SK-N-SH (cell line): ENCODE measurements around the gene NRARP. TPM values are rescaled to one million over a fixed set of nuclear protein-coding genes. Genes with fewer than 3 reads are reported as not detected.

ENCODE experiments used
- CTCF ChIA-PET: fragments of 300-600, 350-600 bp; formaldehyde crosslinking; extraction: SDS; loops from one replicate; lab custom pipeline; 2021; lab: Yijun Ruan, JAX
- POLR2A ChIA-PET: fragments of 350-600 bp; sonication (Branson Sonifier 250); formaldehyde crosslinking; extraction: SDS; loops from one replicate; lab custom pipeline; 2020; ENCODE audit warnings: antibody characterized with exemption, inconsistent platforms; lab: Yijun Ruan, JAX
- DNase-seq: peaks from one replicate; pipeline ENCODE4 v3.0.0; 2012
- H2AFZ ChIP-seq: fragments of 200-600 bp; sonication (generic); 2 replicates; pipeline ENCODE4 v1.8.1; 2016; ENCODE audit warnings: antibody characterized with exemption, mild to moderate bottlenecking, low read depth
- H3F3A ChIP-seq: fragments of 200-600 bp; sonication (generic); replicated peaks from 2 replicates; pipeline ENCODE3; 2016; ENCODE audit warnings: antibody characterized with exemption, mild to moderate bottlenecking; ENCODE audit not compliant: insufficient read depth
- H3K27ac ChIP-seq, 2 experiments: fragments of 200-500 bp in 1 of 2; fragments of 200-600 bp in 1 of 2; sonication (Bioruptor generic) in 1 of 2; sonication (generic), shearing (Covaris generic) in 1 of 2; 2 replicates each; pipeline versions ENCODE4 v1.5.1 to v1.6.1; 2014 to 2016; ENCODE audit warnings: low read depth in 2 of 2, inconsistent platforms in 1 of 2, low read length in 1 of 2, mild to moderate bottlenecking in 1 of 2, mixed read lengths in 1 of 2
- H3K27me3 ChIP-seq: fragments of 200-600 bp; sonication (generic), shearing (Covaris generic); 2 replicates; pipeline ENCODE4 v1.6.1; 2016; ENCODE audit warnings: mixed run types; ENCODE audit not compliant: insufficient read depth
- H3K36me3 ChIP-seq, 2 experiments: fragments of 200-500 bp in 1 of 2; fragments of 200-600 bp in 1 of 2; sonication (Bioruptor generic) in 1 of 2; sonication (generic) in 1 of 2; replicated peaks in 1 of 2; 2 replicates each; pipeline versions ENCODE3 to v1.5.1; 2014 to 2016; ENCODE audit warnings: low read length in 1 of 2, mild to moderate bottlenecking in 1 of 2; ENCODE audit not compliant: insufficient read depth in 2 of 2, control insufficient read depth in 1 of 2
- H3K4me1 ChIP-seq, 2 experiments: fragments of 200-500 bp in 1 of 2; fragments of 200-600 bp in 1 of 2; sonication (Bioruptor generic) in 1 of 2; sonication (generic), shearing (Covaris generic) in 1 of 2; 2 replicates each; pipeline versions ENCODE4 v1.5.1 to v1.6.1; 2014 to 2016; ENCODE audit warnings: low read depth in 1 of 2, low read length in 1 of 2, mixed run types in 1 of 2; ENCODE audit not compliant: insufficient read depth in 2 of 2, control insufficient read depth in 1 of 2
- H3K4me2 ChIP-seq: fragments of 200-600 bp; sonication (generic), shearing (Covaris generic); 2 replicates; pipeline ENCODE4 v1.6.1; 2017; ENCODE audit warnings: mixed run types
- H3K4me3 ChIP-seq, 2 experiments: fragments of 200-500 bp in 1 of 2; fragments of 200-600 bp in 1 of 2; sonication (Bioruptor generic) in 1 of 2; sonication (generic), shearing (Covaris generic) in 1 of 2; 2 replicates each; pipeline versions ENCODE4 v1.5.1 to v1.8.1; 2014 to 2016; ENCODE audit warnings: low read depth in 2 of 2, inconsistent platforms in 1 of 2, low read length in 1 of 2, mild to moderate bottlenecking in 1 of 2, mixed read lengths in 1 of 2, moderate library complexity in 1 of 2
- H3K79me2 ChIP-seq: fragments of 200-600 bp; sonication (generic); 2 replicates; pipeline ENCODE4 v1.8.1; 2017; ENCODE audit warnings: mild to moderate bottlenecking; ENCODE audit not compliant: insufficient read depth
- H3K9ac ChIP-seq: fragments of 200-600 bp; sonication (generic); 2 replicates; pipeline ENCODE4 v1.6.1; 2017; ENCODE audit warnings: mixed run types
- H3K9me2 ChIP-seq: fragments of 200-600 bp; sonication (generic); 2 replicates; pipeline ENCODE4 v1.6.1; 2017; ENCODE audit warnings: mixed run types
- H3K9me3 ChIP-seq: fragments of 200-600 bp; sonication (generic); 2 replicates; pipeline ENCODE4 v1.6.1; 2017; ENCODE audit warnings: mixed run types, mild to moderate bottlenecking, moderate library complexity
- H4K20me1 ChIP-seq: fragments of 200-600 bp; sonication (generic); 2 replicates; pipeline ENCODE4 v1.6.1; 2017; ENCODE audit warnings: mild to moderate bottlenecking, mixed run types; ENCODE audit not compliant: insufficient read depth
- ELF1 ChIP-seq: IDR thresholded peaks from 2 replicates; pipeline ENCODE4 v1.4.0; 2012
- FOSL2 ChIP-seq: IDR thresholded peaks from 2 replicates; pipeline ENCODE4 v1.4.0; 2012; ENCODE audit warnings: low read depth, mild to moderate bottlenecking, moderate library complexity, borderline replicate concordance
- FOXM1 ChIP-seq: IDR thresholded peaks from 2 replicates; pipeline ENCODE4 v1.4.0; 2012; ENCODE audit warnings: low read depth, mild to moderate bottlenecking
- GABPA ChIP-seq: IDR thresholded peaks from 2 replicates; pipeline ENCODE4 v1.4.0; 2012; ENCODE audit warnings: low read depth, mild to moderate bottlenecking
- GATA2 ChIP-seq: sonication (generic); formaldehyde crosslinking; IDR thresholded peaks from 2 replicates; pipeline ENCODE4 v1.5.0; 2020; ENCODE audit warnings: mild to moderate bottlenecking, missing genetic modification reagents
- NRF1 ChIP-seq: IDR thresholded peaks from 2 replicates; pipeline ENCODE4 v1.6.1; 2012; ENCODE audit warnings: low read depth, mild to moderate bottlenecking, low read length
- PBX3 ChIP-seq: IDR thresholded peaks from 2 replicates; pipeline ENCODE4; 2012
- POLR2AphosphoS5 ChIP-seq: IDR thresholded peaks from 2 replicates; pipeline ENCODE4 v1.6.1; 2012; ENCODE audit warnings: low read depth, low read length
- RAD21 ChIP-seq: IDR thresholded peaks from 2 replicates; pipeline ENCODE4 v1.6.1; 2012; ENCODE audit warnings: mild to moderate bottlenecking, low read length
- RCOR1 ChIP-seq: fragments of 150-350 bp; IDR thresholded peaks from 2 replicates; pipeline ENCODE4 v1.6.1; 2017; ENCODE audit warnings: antibody characterized with exemption, low read length
- REST ChIP-seq: IDR thresholded peaks from 2 replicates; pipeline ENCODE4 v1.6.1; 2012; ENCODE audit warnings: mild to moderate bottlenecking, low read depth, low read length, moderate library complexity
- RFX5 ChIP-seq: IDR thresholded peaks from 2 replicates; pipeline ENCODE4 v1.6.1; 2012; ENCODE audit warnings: mild to moderate bottlenecking, improper control_type of control experiment, low read length
- RXRA ChIP-seq: IDR thresholded peaks from 2 replicates; pipeline ENCODE4 v1.4.0; 2012; ENCODE audit warnings: low read depth, mild to moderate bottlenecking, borderline replicate concordance
- SIN3A ChIP-seq: IDR thresholded peaks from 2 replicates; pipeline ENCODE4 v1.6.1; 2012; ENCODE audit warnings: low read depth, mild to moderate bottlenecking, low read length, moderate library complexity, borderline replicate concordance
- SMC3 ChIP-seq: IDR thresholded peaks from 2 replicates; pipeline ENCODE4 v1.6.1; 2012; ENCODE audit warnings: low read depth, low read length, improper control_type of control experiment
- TEAD4 ChIP-seq: IDR thresholded peaks from 2 replicates; pipeline ENCODE4 v1.4.0; 2012; ENCODE audit warnings: mild to moderate bottlenecking, borderline replicate concordance; ENCODE audit not compliant: insufficient read depth
- USF2 ChIP-seq: fragments of 150-350 bp; IDR thresholded peaks from 2 replicates; pipeline ENCODE4 v1.6.1; 2017; ENCODE audit warnings: antibody characterized with exemption, low read length, low read depth, borderline replicate concordance
- YY1 ChIP-seq: IDR thresholded peaks from 2 replicates; pipeline ENCODE4 v1.4.0; 2012; ENCODE audit warnings: low read depth, mild to moderate bottlenecking
- WGBS: methylation state at CpG from one replicate; pipeline ENCODE4 v1.1.6; 2017; ENCODE audit warnings: low lambda C conversion rate; 5-methylcytosine and 5-hydroxymethylcytosine counted together
- polyA plus RNA-seq, 3 experiments: library from polyadenylated mRNA; depleted of rRNA; stranded (reverse); fragments of >200 nt; gene quantifications; 2 replicates each; pipeline ENCODE4 v1.2.3, GENCODE V29; 2012
- TF ChIP-seq, protein P1 (sequence below): IDR thresholded peaks from 2 replicates; pipeline ENCODE4 v1.4.0; 2012; ENCODE audit warnings: low read depth

Gene NRARP
- polyA plus RNA-seq, 1 of the 3 experiments (the other 2 are of a cell fraction) = 3.9 TPM

- Histone ChIP-seq H3K9me2 (no peaks in the 10 kb centered on the region), H2AFZ (no peak overlapping the region), H3K79me2 (no peaks in the 10 kb centered on the region), H4K20me1 (no peaks in the 10 kb centered on the region), H3K4me2 (no peak overlapping the region), H3K9me3 (no peaks in the 10 kb centered on the region), H3K36me3 (peaks cover 19 to 46% of the 10 kb centered on the region in 2 experiments), H3K9ac (no peak overlapping the region), H3K4me1 (no peaks in the 10 kb centered on the region), H3F3A (peaks cover 3% of the 10 kb centered on the region), H3K4me3 (no peak overlapping the region), H3K27me3 (no peaks in the 10 kb centered on the region), H3K27ac (no peak overlapping the region)
- CTCF ChIA-PET = interaction anchor here (0.6 to 1.5 kb wide), 5 partner anchors 13 to 178 kb away, joined by 3 to 9 read pairs (median 6); no protein-coding TSS in a partner anchor
- WGBS = 89% methylated on average over 7 of the region's 34 CpGs
- POLR2A ChIA-PET = interaction anchor here (1.1 kb wide), 1 partner anchor 26 kb away, joined by 3 read pairs; no protein-coding TSS in a partner anchor
- DNase-seq = no peak
- TF ChIP-seq POLR2AphosphoS5 = no peak
- no peak for TF ChIP-seq SMC3
- no peak for TF ChIP-seq FOXM1
- TF ChIP-seq, protein P1, sequence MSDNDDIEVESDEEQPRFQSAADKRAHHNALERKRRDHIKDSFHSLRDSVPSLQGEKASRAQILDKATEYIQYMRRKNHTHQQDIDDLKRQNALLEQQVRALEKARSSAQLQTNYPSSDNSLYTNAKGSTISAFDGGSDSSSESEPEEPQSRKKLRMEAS = no peak
- no peak for TF ChIP-seq REST
- TF ChIP-seq PBX3 = no peak
- no peak for TF ChIP-seq RXRA
- TF ChIP-seq GATA2 (CRISPR knock-in tag) = no peak
- no peak for TF ChIP-seq FOSL2
- no peak for TF ChIP-seq RAD21
- TF ChIP-seq TEAD4 = no peak
- no peak for TF ChIP-seq SIN3A
- no peak for TF ChIP-seq GABPA
- no peak for TF ChIP-seq NRF1
- no peak for TF ChIP-seq RFX5
- no peak for TF ChIP-seq USF2
- no peak for TF ChIP-seq YY1
- no peak for TF ChIP-seq ELF1
- TF ChIP-seq RCOR1 = no peak
These were observed 35.3 kb downstream of the NRARP start for GRCh38 chr9:137266585-137267453.
